ENCODE measurements around the gene LCP1.

The LCP1 gene

GRCh38 chr13:46086421-46086922, 95.5 kb downstream of the LCP1 start:
- TF ChIP-seq CTCF (IDR thresholded peaks at IDR 0.05; ENCODE audit: low read depth, low read length) = no peak
- no peak overlapping the region for H3K4me3 ChIP-seq (ENCODE audit: low read depth, low read length)

- no peak overlapping the region for H3K4me3 ChIP-seq (ENCODE audit: low read depth, low read length)
- TF ChIP-seq CTCF (IDR thresholded peaks at IDR 0.05; ENCODE audit: low read depth, low read length) = no peak
Measured at GRCh38 chr13:46085737-46086136, 96.2 kb downstream of the LCP1 start.

- no peak overlapping the region for H3K4me3 ChIP-seq (ENCODE audit: low read depth, low read length)
- no peak for TF ChIP-seq CTCF (IDR thresholded peaks at IDR 0.05; ENCODE audit: low read depth, low read length)
Measured at GRCh38 chr13:46082324-46082723, 99.7 kb downstream of the LCP1 start.

- no peak overlapping the region for H3K4me3 ChIP-seq (ENCODE audit: low read depth, low read length)
- no peak for TF ChIP-seq CTCF (IDR thresholded peaks at IDR 0.05; ENCODE audit: low read depth, low read length)
Measured at GRCh38 chr13:46079770-46080169, 102.2 kb downstream of the LCP1 start.

GRCh38 chr13:46077265-46077664, 104.7 kb downstream of the LCP1 start:
- no peak for TF ChIP-seq CTCF (IDR thresholded peaks at IDR 0.05; ENCODE audit: low read depth, low read length)
- no peak overlapping the region for H3K4me3 ChIP-seq (ENCODE audit: low read depth, low read length)

GRCh38 chr13:46076827-46077226, 105.2 kb downstream of the LCP1 start:
- no peak for TF ChIP-seq CTCF (IDR thresholded peaks at IDR 0.05; ENCODE audit: low read depth, low read length)
- H3K4me3 ChIP-seq (ENCODE audit: low read depth, low read length) = no peak overlapping the region
